ENCODE measurements around the gene MRPL4.

MRPL4 gene

GRCh38 chr19:10251792-10252694, at the start of gene MRPL4:
TSS of gene MRPL4 (plus strand) at chr19:10252214. CDS start at chr19:10252254, 40 bp downstream.
- TF ChIP-seq, protein P1, sequence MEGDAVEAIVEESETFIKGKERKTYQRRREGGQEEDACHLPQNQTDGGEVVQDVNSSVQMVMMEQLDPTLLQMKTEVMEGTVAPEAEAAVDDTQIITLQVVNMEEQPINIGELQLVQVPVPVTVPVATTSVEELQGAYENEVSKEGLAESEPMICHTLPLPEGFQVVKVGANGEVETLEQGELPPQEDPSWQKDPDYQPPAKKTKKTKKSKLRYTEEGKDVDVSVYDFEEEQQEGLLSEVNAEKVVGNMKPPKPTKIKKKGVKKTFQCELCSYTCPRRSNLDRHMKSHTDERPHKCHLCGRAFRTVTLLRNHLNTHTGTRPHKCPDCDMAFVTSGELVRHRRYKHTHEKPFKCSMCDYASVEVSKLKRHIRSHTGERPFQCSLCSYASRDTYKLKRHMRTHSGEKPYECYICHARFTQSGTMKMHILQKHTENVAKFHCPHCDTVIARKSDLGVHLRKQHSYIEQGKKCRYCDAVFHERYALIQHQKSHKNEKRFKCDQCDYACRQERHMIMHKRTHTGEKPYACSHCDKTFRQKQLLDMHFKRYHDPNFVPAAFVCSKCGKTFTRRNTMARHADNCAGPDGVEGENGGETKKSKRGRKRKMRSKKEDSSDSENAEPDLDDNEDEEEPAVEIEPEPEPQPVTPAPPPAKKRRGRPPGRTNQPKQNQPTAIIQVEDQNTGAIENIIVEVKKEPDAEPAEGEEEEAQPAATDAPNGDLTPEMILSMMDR (conservative IDR thresholded peaks at IDR 0.05; ENCODE audit: low read depth, low read length) = no peak
- DNase-seq (ENCODE audit: low read depth) = peak; percentile 96
- peak within 1 kb of the TSS; percentile 82 for H3K4me3 ChIP-seq (ENCODE audit: low read length)

GRCh38 chr19:10203686-10204085, 48.3 kb upstream of the MRPL4 start:
- TF ChIP-seq, protein P1 (conservative IDR thresholded peaks at IDR 0.05; ENCODE audit: low read depth, low read length) = no peak
- H3K4me3 ChIP-seq (ENCODE audit: low read length) = no peak overlapping the region

GRCh38 chr19:10205636-10206035, 46.4 kb upstream of the MRPL4 start:
- DNase-seq (ENCODE audit: low read depth) = no peak
- H3K4me3 ChIP-seq (ENCODE audit: low read length) = no peak overlapping the region
- TF ChIP-seq, protein P1 (conservative IDR thresholded peaks at IDR 0.05; ENCODE audit: low read depth, low read length) = no peak

More at GRCh38 chr19:10203686-10204085, 48.3 kb upstream of the MRPL4 start:
- DNase-seq (ENCODE audit: low read depth) = no peak

GRCh38 chr19:10206226-10206885, 45.7 kb upstream of the MRPL4 start:
- DNase-seq (ENCODE audit: low read depth) = peak; percentile 59
- H3K4me3 ChIP-seq (ENCODE audit: low read length) = no peak overlapping the region
- TF ChIP-seq, protein P1 (conservative IDR thresholded peaks at IDR 0.05; ENCODE audit: low read depth, low read length) = no peak

GRCh38 chr19:10207026-10207425, 45.0 kb upstream of the MRPL4 start:
- no peak for DNase-seq (ENCODE audit: low read depth)
- TF ChIP-seq, protein P1 (conservative IDR thresholded peaks at IDR 0.05; ENCODE audit: low read depth, low read length) = no peak
- no peak overlapping the region for H3K4me3 ChIP-seq (ENCODE audit: low read length)

DNA sequence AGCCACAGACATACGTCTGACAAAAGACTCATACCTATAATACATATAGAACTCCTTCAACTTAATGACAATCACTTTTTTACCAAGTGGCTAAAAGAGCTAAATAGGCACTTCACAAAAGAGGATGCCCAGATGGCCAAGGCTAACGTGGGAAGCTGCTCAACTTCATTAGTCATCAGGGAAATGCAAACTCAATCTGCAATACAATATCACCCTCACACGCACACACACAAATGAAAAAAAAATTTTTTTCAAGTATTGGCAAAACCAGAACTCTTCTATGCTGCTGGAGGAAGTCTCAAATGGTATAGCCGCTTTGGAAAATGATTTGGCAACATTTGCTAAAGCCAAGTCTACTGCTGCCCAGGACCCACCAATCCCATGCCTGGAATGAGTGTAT, 42.7 kb upstream of the MRPL4 start:
- no peak for DNase-seq (ENCODE audit: low read depth)
- TF ChIP-seq, protein P1 (conservative IDR thresholded peaks at IDR 0.05; ENCODE audit: low read depth, low read length) = no peak
- no peak overlapping the region for H3K4me3 ChIP-seq (ENCODE audit: low read length)

All from retinal pigment epithelial cell (primary cell).